Prostate gland (tissue), 2 donors: ENCODE measurements around the gene BCAS3. TPM values are rescaled to one million over a fixed set of nuclear protein-coding genes. Genes with fewer than 3 reads are reported as not detected.

ENCODE experiments used
- DNase-seq: peaks from one replicate; pipeline ENCODE4 v3.0.0-alpha.2; 2019; ENCODE audit warnings: low spot score
- H3K27ac ChIP-seq, 2 donors: fragments of 200-600 bp; sonication (generic); 2 replicates each; pipeline ENCODE4 v1.5.1; 2017 to 2019
- H3K27me3 ChIP-seq: fragments of 200-600 bp; sonication (generic); replicated peaks from 2 replicates; pipeline ENCODE4 v1.5.1; 2019; ENCODE audit not compliant: insufficient read depth
- H3K36me3 ChIP-seq, 2 donors: fragments of 200-600 bp; sonication (generic); 1 replicate in 1 of 2; 2 replicates in 1 of 2; pipeline versions ENCODE4 v1.5.1 to v1.8.1; 2017 to 2019
- H3K4me1 ChIP-seq: fragments of 200-600 bp; sonication (generic); replicated peaks from 2 replicates; pipeline ENCODE4 v1.5.1; 2019
- H3K4me3 ChIP-seq, 2 donors: fragments of 200-600 bp; sonication (generic); 2 replicates each; pipeline ENCODE4 v1.5.1; 2017 to 2019
- H3K9me3 ChIP-seq: fragments of 200-600 bp; sonication (generic); 2 replicates; pipeline ENCODE4 v1.5.1; 2017
- CTCF ChIP-seq, 4 experiments: fragments of 200-600 bp in 2 of 4; fragments of 450-650 bp in 2 of 4; sonication (generic) in 2 of 4; IDR thresholded peaks; 1 replicate in 3 of 4; 2 replicates in 1 of 4; pipeline ENCODE4 v1.5.1; 2016 to 2019; ENCODE audit warnings: antibody characterized with exemption in 4 of 4, mild to moderate bottlenecking in 2 of 4, moderate library complexity in 2 of 4
- POLR2A ChIP-seq: fragments of 450-650 bp; IDR thresholded peaks from one replicate; pipeline ENCODE4 v1.6.1; 2016; ENCODE audit warnings: antibody characterized with exemption, mild to moderate bottlenecking
- POLR2AphosphoS5 ChIP-seq: sonication (generic); formaldehyde crosslinking; IDR thresholded peaks from one replicate; pipeline ENCODE4 v1.6.1; 2017; ENCODE audit warnings: antibody characterized with exemption
- WGBS: methylation state at CpG from one replicate; pipeline ENCODE4 v1.1.5; 2018; 5-methylcytosine and 5-hydroxymethylcytosine counted together
- intact Hi-C: fragments of 100-400 bp; cut with DNase I; formaldehyde crosslinking; loops from one replicate; pipeline ENCODE4 v1.14.2; 2022
- total RNA-seq, 2 donors: library from RNA; depleted of rRNA; stranded (reverse); fragments of >200 nt; gene quantifications; one replicate each; pipeline ENCODE4 v1.1.0, GENCODE V29; 2016

The BCAS3 gene
- total RNA-seq, 2 donors from 2014 or later: 57.8 to 93.9 TPM

GRCh38 chr17:61254904-61255303 lies 577.3 kb downstream of the BCAS3 start:
- TF ChIP-seq CTCF (IDR thresholded peaks at IDR 0.05): no peak
- TF ChIP-seq POLR2A: no peak
- no peak for TF ChIP-seq POLR2AphosphoS5

GRCh38 chr17:61255647-61256046 lies 578.0 kb downstream of the BCAS3 start:
- H3K4me3 ChIP-seq: no peak overlapping the region
- no peaks in the 10 kb centered on the region for H3K27me3 ChIP-seq
- H3K27ac ChIP-seq: no peak overlapping the region
- intact Hi-C loops: loop anchor here (10.0 kb wide), 1 partner anchor 101 kb away; no protein-coding TSS in a partner anchor
- H3K36me3 ChIP-seq: no peaks in the 10 kb centered on the region
- TF ChIP-seq POLR2A: no peak
- WGBS: 95% methylated on average over 3 of the region's 3 CpGs
- no peak for DNase-seq
- peaks cover 4% of the 10 kb centered on the region for H3K4me1 ChIP-seq
- no peaks in the 10 kb centered on the region for H3K9me3 ChIP-seq

More at GRCh38 chr17:61254904-61255303, 577.3 kb downstream of the BCAS3 start:
- Histone ChIP-seq H3K4me3 (no peak overlapping the region), H3K4me1 (peaks cover 4% of the 10 kb centered on the region), H3K9me3 (no peaks in the 10 kb centered on the region), H3K27ac (no peak overlapping the region), H3K27me3 (no peaks in the 10 kb centered on the region), H3K36me3 (no peaks in the 10 kb centered on the region)
- intact Hi-C loops: loop anchor here (5.0 to 10.0 kb wide), 4 partner anchors 37 to 137 kb away; no protein-coding TSS in a partner anchor
- DNase-seq: no peak
- 74% methylated on average over 1 of the region's 1 CpG for WGBS

GRCh38 chr17:61259360-61259759 lies 581.7 kb downstream of the BCAS3 start:
- Histone ChIP-seq H3K9me3 (no peaks in the 10 kb centered on the region), H3K4me1 (no peaks in the 10 kb centered on the region), H3K27me3 (no peaks in the 10 kb centered on the region), H3K36me3 (no peaks in the 10 kb centered on the region), H3K4me3 (no peak overlapping the region), H3K27ac (no peak overlapping the region)
- WGBS: 47% methylated on average over 3 of the region's 3 CpGs
- intact Hi-C loops: loop anchor here (10.0 kb wide), 1 partner anchor 105 kb away; no protein-coding TSS in a partner anchor
- no peak for DNase-seq
- TF ChIP-seq POLR2AphosphoS5: no peak

GRCh38 chr17:61260071-61260797 lies 582.6 kb downstream of the BCAS3 start:
- H3K27ac ChIP-seq: peak overlapping the region in 1 of 2 donors; percentile 18
- DNase-seq: no peak
- no peaks in the 10 kb centered on the region for H3K9me3 ChIP-seq
- no peaks in the 10 kb centered on the region for H3K36me3 ChIP-seq
- H3K27me3 ChIP-seq: no peaks in the 10 kb centered on the region
- TF ChIP-seq POLR2AphosphoS5 (no peak), POLR2A (no peak), CTCF (IDR thresholded peaks at IDR 0.05) (no peak)
- H3K4me1 ChIP-seq: no peaks in the 10 kb centered on the region
- no peak overlapping the region for H3K4me3 ChIP-seq
- 30% methylated on average over 12 of the region's 12 CpGs for WGBS
- intact Hi-C loops: no loop called here

- TF ChIP-seq CTCF (IDR thresholded peaks at IDR 0.05) (no peak), POLR2AphosphoS5 (no peak), POLR2A (no peak)
- peak overlapping the region in 1 of 2 donors; percentile 18 for H3K27ac ChIP-seq
- no peak overlapping the region for H3K4me3 ChIP-seq
- H3K4me1 ChIP-seq: no peaks in the 10 kb centered on the region
- DNase-seq: no peak
- H3K9me3 ChIP-seq: no peaks in the 10 kb centered on the region
- no peaks in the 10 kb centered on the region for H3K36me3 ChIP-seq
- intact Hi-C loops: no loop called here
- H3K27me3 ChIP-seq: no peaks in the 10 kb centered on the region
- 66% methylated on average over 6 of the region's 6 CpGs for WGBS
Measured at GRCh38 chr17:61261001-61261637, 583.5 kb downstream of the BCAS3 start.
